Neuronal stem cell (in vitro differentiated cells): Measurements from ENCODE around the gene RRAD.

Source experiments
- DNase-seq: peaks from one replicate; pipeline ENCODE4 v3.0.0-alpha.2; 2013; ENCODE audit warnings: low spot score
- H2AFZ ChIP-seq: one replicate; pipeline ENCODE4 v1.6.1; 2013; ENCODE audit warnings: mild to moderate bottlenecking, low read length, inconsistent platforms
- H2AK5ac ChIP-seq: 2 replicates; pipeline ENCODE4 v1.6.1; 2013; ENCODE audit warnings: low read depth, mild to moderate bottlenecking, inconsistent platforms, low read length, moderate library complexity, mixed read lengths
- H2BK120ac ChIP-seq: 2 replicates; pipeline ENCODE4 v1.6.1; 2013; ENCODE audit warnings: low read depth, mild to moderate bottlenecking, inconsistent platforms, low read length, moderate library complexity, mixed read lengths
- H2BK12ac ChIP-seq: one replicate; pipeline ENCODE4 v1.6.1; 2013; ENCODE audit warnings: low read length, inconsistent platforms
- H2BK15ac ChIP-seq: 2 replicates; pipeline ENCODE4 v1.6.1; 2013; ENCODE audit warnings: mild to moderate bottlenecking, low read length, inconsistent platforms, mixed read lengths
- H2BK5ac ChIP-seq: one replicate; pipeline ENCODE4 v1.6.1; 2013; ENCODE audit warnings: inconsistent platforms, mild to moderate bottlenecking, low read length, moderate library complexity
- H3K14ac ChIP-seq: one replicate; pipeline ENCODE4 v1.6.1; 2013; ENCODE audit warnings: low read length, inconsistent platforms
- H3K18ac ChIP-seq: 2 replicates; pipeline ENCODE4 v1.6.1; 2013; ENCODE audit warnings: low read length, inconsistent platforms
- H3K23ac ChIP-seq: 2 replicates; pipeline ENCODE4 v1.6.1; 2013; ENCODE audit warnings: low read depth, mild to moderate bottlenecking, mixed read lengths, low read length, inconsistent platforms; ENCODE audit not compliant: poor library complexity
- H3K27ac ChIP-seq: replicated peaks from 3 replicates; pipeline ENCODE4 v1.5.1; 2013; ENCODE audit warnings: low read length, inconsistent platforms
- H3K27me3 ChIP-seq, 3 experiments: 2 replicates each; pipeline ENCODE4 v1.6.1; 2013; ENCODE audit warnings: low read length in 3 of 3, mild to moderate bottlenecking in 2 of 3, inconsistent platforms in 1 of 3, low read depth in 1 of 3, mixed read lengths in 1 of 3, moderate library complexity in 1 of 3; ENCODE audit not compliant: control insufficient read depth in 3 of 3, insufficient read depth in 3 of 3
- H3K36me3 ChIP-seq, 2 donors: replicated peaks in 1 of 2; 2 replicates each; pipeline ENCODE4 v1.6.1; 2013; ENCODE audit warnings: low read length in 2 of 2; ENCODE audit not compliant: control insufficient read depth in 2 of 2, insufficient read depth in 2 of 2
- H3K4ac ChIP-seq: 2 replicates; pipeline ENCODE4 v1.6.1; 2013; ENCODE audit warnings: inconsistent platforms, mild to moderate bottlenecking, low read length, moderate library complexity
- H3K4me1 ChIP-seq, 2 donors: 1 replicate in 1 of 2; 2 replicates in 1 of 2; pipeline ENCODE4 v1.6.1; 2013; ENCODE audit warnings: low read length in 2 of 2, low read depth in 1 of 2; ENCODE audit not compliant: control insufficient read depth in 2 of 2, insufficient read depth in 1 of 2
- H3K4me2 ChIP-seq: one replicate; pipeline ENCODE4 v1.6.1; 2013; ENCODE audit warnings: mild to moderate bottlenecking, low read length, inconsistent platforms; ENCODE audit not compliant: insufficient read depth, poor library complexity, severe bottlenecking
- H3K4me3 ChIP-seq, 2 donors: 2 replicates each; pipeline ENCODE4 v1.5.1; 2013; ENCODE audit warnings: low read length in 2 of 2, mild to moderate bottlenecking in 2 of 2, inconsistent platforms in 1 of 2, moderate library complexity in 1 of 2
- H3K79me1 ChIP-seq: one replicate; pipeline ENCODE4 v1.6.1; 2013; ENCODE audit warnings: low read depth, mild to moderate bottlenecking, inconsistent platforms, low read length, moderate library complexity
- H3K9ac ChIP-seq: one replicate; pipeline ENCODE4 v1.6.1; 2013; ENCODE audit warnings: mild to moderate bottlenecking, low read depth, low read length, inconsistent platforms; ENCODE audit not compliant: poor library complexity
- H3K9me3 ChIP-seq, 2 donors: replicated peaks in 1 of 2; 2 replicates each; pipeline versions ENCODE3 to v1.6.1; 2013; ENCODE audit warnings: low read length in 2 of 2, mild to moderate bottlenecking in 2 of 2, inconsistent platforms in 1 of 2, low read depth in 1 of 2, mixed read lengths in 1 of 2, moderate library complexity in 1 of 2; ENCODE audit not compliant: control insufficient read depth in 2 of 2, insufficient read depth in 1 of 2
- H4K8ac ChIP-seq: one replicate; pipeline ENCODE4 v1.6.1; 2013; ENCODE audit warnings: low read depth, mild to moderate bottlenecking, inconsistent platforms, low read length, moderate library complexity
- H4K91ac ChIP-seq: one replicate; pipeline ENCODE4 v1.6.1; 2013; ENCODE audit warnings: low read length, low read depth, mild to moderate bottlenecking, inconsistent platforms; ENCODE audit not compliant: poor library complexity
- WGBS, 2 donors: extraction: QIAGEN DNeasy Blood & Tissue Kit; methylation state at CpG; one replicate each; pipeline ENCODE4 v1.1.7; 2013; ENCODE audit warnings: missing lambda C conversion rate in 2 of 2, mixed read lengths in 1 of 2; ENCODE audit not compliant: insufficient read length in 2 of 2, insufficient replicate concordance in 1 of 2; ENCODE audit errors: extremely low coverage in 2 of 2; 5-methylcytosine and 5-hydroxymethylcytosine counted together

RRAD gene

DNA sequence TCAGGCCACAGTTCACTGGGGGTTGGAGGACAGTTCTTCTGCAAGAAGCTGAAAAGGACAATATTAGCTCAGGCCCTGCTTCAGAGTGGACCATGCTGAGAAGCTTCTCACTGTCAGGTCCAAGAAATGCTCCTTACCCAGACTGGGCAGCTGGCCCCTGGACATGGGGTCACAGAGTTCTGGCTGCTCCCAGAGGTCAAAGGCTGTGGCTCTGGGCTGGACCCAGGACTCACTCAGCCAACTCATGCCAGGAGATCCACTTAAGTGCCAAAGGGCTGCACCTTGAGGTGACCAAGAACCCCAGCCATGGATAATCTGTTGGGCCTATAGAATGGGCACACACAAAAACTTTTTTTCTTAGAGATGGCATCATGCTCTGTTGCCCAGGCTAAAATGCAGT, 14.0 kb upstream of the RRAD start:
- Histone ChIP-seq H3K9ac (no peak overlapping the region), H3K4me3 (peak overlapping the region in 1 of 2 donors; percentile 28), H3K27ac (no peak overlapping the region), H2AFZ (no peak overlapping the region), H3K4ac (no peak overlapping the region), H2BK5ac (no peak overlapping the region), H3K79me1 (peaks cover 8% of the 10 kb centered on the region), H3K23ac (no peak overlapping the region), H3K27me3 (no peaks in the 10 kb centered on the region), H4K8ac (no peak overlapping the region), H3K4me2 (no peak overlapping the region), H2BK12ac (no peak overlapping the region), H3K4me1 (peaks cover 4 to 5% of the 10 kb centered on the region in 2 donors), H3K9me3 (peaks cover 0 to 2% of the 10 kb centered on the region in 2 donors), H4K91ac (no peak overlapping the region), H2AK5ac (no peak overlapping the region), H3K36me3 (peaks cover 28 to 83% of the 10 kb centered on the region in 2 donors), H2BK120ac (no peak overlapping the region), H3K18ac (no peak overlapping the region), H2BK15ac (no peak overlapping the region), H3K14ac (no peak overlapping the region)
- no peak for DNase-seq

DNA sequence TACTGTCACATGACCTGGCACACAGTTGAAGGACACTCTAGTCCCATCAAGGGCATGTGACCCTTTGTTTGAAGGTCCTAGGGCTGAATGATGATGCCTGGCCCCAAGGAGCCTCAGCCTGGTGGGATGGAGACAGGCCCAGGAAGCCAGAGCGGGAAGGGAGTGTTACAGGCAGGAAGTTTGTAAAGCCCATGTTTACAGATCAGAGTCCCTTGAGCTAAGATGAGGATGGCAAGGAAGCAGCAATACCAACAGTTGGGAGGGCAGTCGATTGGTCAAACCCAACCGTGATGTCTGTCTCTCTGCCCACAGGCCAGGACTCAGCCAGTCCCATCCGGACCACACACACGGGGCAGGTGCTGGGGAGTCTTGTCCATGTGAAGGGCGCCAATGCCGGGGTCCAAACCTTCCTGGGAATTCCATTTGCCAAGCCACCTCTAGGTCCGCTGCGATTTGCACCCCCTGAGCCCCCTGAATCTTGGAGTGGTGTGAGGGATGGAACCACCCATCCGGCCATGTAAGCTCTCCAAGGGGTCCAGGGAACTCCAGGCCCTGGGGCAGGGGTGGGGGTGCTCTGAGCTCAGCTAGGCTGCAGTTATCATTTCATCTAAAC, 12.5 kb upstream of the RRAD start:
- Histone ChIP-seq H3K18ac (no peak overlapping the region), H3K14ac (no peak overlapping the region), H3K9ac (no peak overlapping the region), H4K8ac (no peak overlapping the region), H2BK12ac (no peak overlapping the region), H3K36me3 (peaks cover 26 to 69% of the 10 kb centered on the region in 2 donors), H3K4me3 (no peak overlapping the region), H3K9me3 (peaks cover 0 to 2% of the 10 kb centered on the region in 2 donors), H2AFZ (no peak overlapping the region), H2BK5ac (no peak overlapping the region), H3K4me1 (peaks cover 9% of the 10 kb centered on the region in 2 donors), H3K4me2 (no peak overlapping the region), H3K4ac (no peak overlapping the region), H3K23ac (no peak overlapping the region), H4K91ac (no peak overlapping the region), H2AK5ac (no peak overlapping the region), H3K27me3 (no peaks in the 10 kb centered on the region), H3K27ac (no peak overlapping the region), H3K79me1 (peaks cover 17% of the 10 kb centered on the region), H2BK120ac (no peak overlapping the region), H2BK15ac (no peak overlapping the region)
- no CpG with 5 or more reads among the region's 10 CpGs for WGBS, 2 donors
- no peak for DNase-seq

DNA sequence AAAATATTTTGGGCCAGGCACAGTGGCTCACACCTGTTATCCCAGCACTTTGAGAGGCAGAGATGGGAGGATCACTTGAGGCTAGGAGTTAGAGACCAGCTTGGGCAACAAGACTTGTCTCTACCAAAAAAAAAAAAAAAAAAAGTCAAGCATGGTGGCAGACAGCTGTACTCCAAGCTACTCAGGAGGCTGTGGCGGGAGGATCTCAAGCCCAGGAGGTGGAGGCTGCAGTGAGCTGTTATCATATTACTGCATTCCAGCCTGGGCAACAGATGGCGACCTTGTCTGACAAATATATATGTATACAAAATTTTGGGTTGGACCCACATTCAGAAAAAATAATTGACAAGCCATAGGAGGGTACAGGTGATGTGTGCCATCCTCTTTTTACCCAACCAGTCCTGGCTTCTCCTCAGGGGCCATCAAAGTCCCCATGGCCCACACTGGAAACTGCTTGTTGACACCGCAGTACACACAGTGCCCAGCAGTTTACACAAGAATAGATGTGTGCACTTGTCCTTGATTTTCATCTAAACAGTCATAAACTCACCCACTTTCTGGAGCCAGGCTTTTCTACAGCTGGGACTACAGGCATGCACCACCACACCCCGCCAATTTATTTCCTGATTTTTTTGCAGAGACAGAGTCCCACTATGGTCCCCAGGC, 11.7 kb upstream of the RRAD start:
- Histone ChIP-seq H3K36me3 (peaks cover 21 to 69% of the 10 kb centered on the region in 2 donors), H3K27ac (no peak overlapping the region), H2AFZ (no peak overlapping the region), H3K9me3 (peaks cover 0 to 2% of the 10 kb centered on the region in 2 donors), H3K14ac (no peak overlapping the region), H3K23ac (no peak overlapping the region), H2AK5ac (no peak overlapping the region), H2BK12ac (no peak overlapping the region), H3K4me2 (no peak overlapping the region), H3K4me1 (peaks cover 9% of the 10 kb centered on the region in 2 donors), H3K27me3 (no peaks in the 10 kb centered on the region), H3K79me1 (peaks cover 17% of the 10 kb centered on the region), H4K8ac (no peak overlapping the region), H3K9ac (no peak overlapping the region), H4K91ac (no peak overlapping the region), H3K18ac (no peak overlapping the region), H2BK5ac (no peak overlapping the region), H2BK120ac (no peak overlapping the region), H3K4me3 (no peak overlapping the region), H2BK15ac (no peak overlapping the region), H3K4ac (no peak overlapping the region)
- no CpG with 5 or more reads among the region's 4 CpGs for WGBS, 2 donors
- no peak for DNase-seq

GRCh38 chr16:66936462-66936861, 11.1 kb upstream of the RRAD start:
- H3K23ac ChIP-seq: no peak overlapping the region
- WGBS, 2 donors: no CpG with 5 or more reads among the region's 6 CpGs
- H2AK5ac ChIP-seq: no peak overlapping the region

More at GRCh38 chr16:66936462-66936861, 11.1 kb upstream of the RRAD start:
- no peaks in the 10 kb centered on the region for H3K27me3 ChIP-seq
- no peak overlapping the region for H2BK5ac ChIP-seq
- peaks cover 17% of the 10 kb centered on the region for H3K79me1 ChIP-seq
- no peak overlapping the region for H3K9ac ChIP-seq
- H4K91ac ChIP-seq: no peak overlapping the region
- no peak overlapping the region for H3K4ac ChIP-seq
- H3K36me3 ChIP-seq: peaks cover 18 to 68% of the 10 kb centered on the region in 2 donors
- DNase-seq: no peak
- no peak overlapping the region for H3K27ac ChIP-seq
- no peak overlapping the region for H3K4me2 ChIP-seq
- H4K8ac ChIP-seq: no peak overlapping the region
- H3K4me3 ChIP-seq: peak overlapping the region in 1 of 2 donors; percentile 99
- no peak overlapping the region for H2BK120ac ChIP-seq
- no peak overlapping the region for H3K14ac ChIP-seq
- no peak overlapping the region for H2BK15ac ChIP-seq
- H3K18ac ChIP-seq: no peak overlapping the region
- no peak overlapping the region for H2AFZ ChIP-seq
- H3K9me3 ChIP-seq: no peaks in the 10 kb centered on the region
- peaks cover 9% of the 10 kb centered on the region in 2 donors for H3K4me1 ChIP-seq
- no peak overlapping the region for H2BK12ac ChIP-seq
